OCI-LY3 (cell line): ENCODE results near the gene STX18.

ENCODE experiments used
- CTCF ChIP-seq: fragments of 200-600, 300-600 bp; sonication (generic); IDR thresholded peaks from 2 replicates; pipeline ENCODE4 v1.5.1; 2014; ENCODE audit warnings: antibody characterized with exemption, low read length, low read depth
- EZH2phosphoT487 ChIP-seq: fragments of 200-600 bp; shearing (Covaris generic); IDR thresholded peaks from 2 replicates; pipeline ENCODE4 v1.6.1; 2018; ENCODE audit warnings: antibody characterized with exemption, mixed run types, low read depth

- TF ChIP-seq CTCF (no peak), EZH2phosphoT487 (no peak)
These were observed 42.3 kb downstream of the STX18 start for GRCh38 chr4:4499438-4500123.
